Measurements from ENCODE around the gene C22orf23.

- no peak for TF ChIP-seq E2F6 (IDR thresholded peaks at IDR 0.05; ENCODE audit: borderline replicate concordance, low read depth)
- TF ChIP-seq, protein P1, sequence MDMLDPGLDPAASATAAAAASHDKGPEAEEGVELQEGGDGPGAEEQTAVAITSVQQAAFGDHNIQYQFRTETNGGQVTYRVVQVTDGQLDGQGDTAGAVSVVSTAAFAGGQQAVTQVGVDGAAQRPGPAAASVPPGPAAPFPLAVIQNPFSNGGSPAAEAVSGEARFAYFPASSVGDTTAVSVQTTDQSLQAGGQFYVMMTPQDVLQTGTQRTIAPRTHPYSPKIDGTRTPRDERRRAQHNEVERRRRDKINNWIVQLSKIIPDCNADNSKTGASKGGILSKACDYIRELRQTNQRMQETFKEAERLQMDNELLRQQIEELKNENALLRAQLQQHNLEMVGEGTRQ (IDR thresholded peaks at IDR 0.05) = no peak
- TF ChIP-seq, protein P2, sequence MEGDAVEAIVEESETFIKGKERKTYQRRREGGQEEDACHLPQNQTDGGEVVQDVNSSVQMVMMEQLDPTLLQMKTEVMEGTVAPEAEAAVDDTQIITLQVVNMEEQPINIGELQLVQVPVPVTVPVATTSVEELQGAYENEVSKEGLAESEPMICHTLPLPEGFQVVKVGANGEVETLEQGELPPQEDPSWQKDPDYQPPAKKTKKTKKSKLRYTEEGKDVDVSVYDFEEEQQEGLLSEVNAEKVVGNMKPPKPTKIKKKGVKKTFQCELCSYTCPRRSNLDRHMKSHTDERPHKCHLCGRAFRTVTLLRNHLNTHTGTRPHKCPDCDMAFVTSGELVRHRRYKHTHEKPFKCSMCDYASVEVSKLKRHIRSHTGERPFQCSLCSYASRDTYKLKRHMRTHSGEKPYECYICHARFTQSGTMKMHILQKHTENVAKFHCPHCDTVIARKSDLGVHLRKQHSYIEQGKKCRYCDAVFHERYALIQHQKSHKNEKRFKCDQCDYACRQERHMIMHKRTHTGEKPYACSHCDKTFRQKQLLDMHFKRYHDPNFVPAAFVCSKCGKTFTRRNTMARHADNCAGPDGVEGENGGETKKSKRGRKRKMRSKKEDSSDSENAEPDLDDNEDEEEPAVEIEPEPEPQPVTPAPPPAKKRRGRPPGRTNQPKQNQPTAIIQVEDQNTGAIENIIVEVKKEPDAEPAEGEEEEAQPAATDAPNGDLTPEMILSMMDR (IDR thresholded peaks at IDR 0.05) = no peak
- TF ChIP-seq MAX (IDR thresholded peaks at IDR 0.05) = no peak
- no peak for TF ChIP-seq EP300 (IDR thresholded peaks at IDR 0.05)
- TF ChIP-seq ZFP36 (IDR thresholded peaks at IDR 0.05; ENCODE audit: borderline replicate concordance, partially characterized antibody) = no peak
- TF ChIP-seq MYC (IDR thresholded peaks at IDR 0.05; ENCODE audit: borderline replicate concordance, low read length) = no peak
- TF ChIP-seq RCOR1 (IDR thresholded peaks at IDR 0.05; ENCODE audit: low read depth, low read length) = no peak
- TF ChIP-seq RAD21 (conservative IDR thresholded peaks at IDR 0.05 in 1 of 2, IDR thresholded peaks at IDR 0.05 in 1 of 2) = no peak
- no peak for TF ChIP-seq POLR2A (IDR thresholded peaks at IDR 0.05; ENCODE audit: low read length)
Measured at GRCh38 chr22:37925767-37926166, 27.6 kb downstream of the C22orf23 start.
